Epithelial cell of esophagus (primary cell): ENCODE results near the gene DCN.

ENCODE experiments used
- DNase-seq: peaks from one replicate; pipeline ENCODE4 v3.0.0; 2010; ENCODE audit warnings: low read depth
- H3K4me3 ChIP-seq: 2 replicates; pipeline ENCODE4 v1.5.1; 2011; ENCODE audit warnings: mild to moderate bottlenecking, low read length, control low read depth
- TF ChIP-seq, protein P1 (sequence below): IDR thresholded peaks from 2 replicates; pipeline ENCODE4 v1.5.1; 2011; ENCODE audit warnings: low read depth, mild to moderate bottlenecking, low read length, control low read depth, inconsistent platforms; ENCODE audit not compliant: insufficient read depth; ENCODE audit errors: missing control alignments

The DCN gene

DNA sequence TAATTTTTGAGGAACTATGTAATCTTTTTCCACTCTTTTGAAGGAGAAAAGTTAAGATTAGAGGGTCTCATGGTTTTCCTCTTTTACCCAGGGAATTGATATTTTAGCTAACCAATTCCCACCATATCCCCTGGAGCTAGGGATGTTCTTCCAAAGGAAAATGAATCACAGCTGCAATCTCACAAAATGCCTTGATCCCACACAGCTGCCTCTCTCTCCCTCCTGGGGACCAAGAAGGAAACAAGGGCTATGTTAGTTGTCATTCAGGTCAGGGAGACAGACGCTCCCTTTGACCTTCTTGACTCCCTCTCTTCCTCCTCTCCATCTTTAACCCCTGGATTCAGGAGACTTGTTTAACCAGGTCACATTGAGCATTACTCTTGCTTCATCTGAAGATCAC, 9.5 kb downstream of the DCN start:
- TF ChIP-seq, protein P1, sequence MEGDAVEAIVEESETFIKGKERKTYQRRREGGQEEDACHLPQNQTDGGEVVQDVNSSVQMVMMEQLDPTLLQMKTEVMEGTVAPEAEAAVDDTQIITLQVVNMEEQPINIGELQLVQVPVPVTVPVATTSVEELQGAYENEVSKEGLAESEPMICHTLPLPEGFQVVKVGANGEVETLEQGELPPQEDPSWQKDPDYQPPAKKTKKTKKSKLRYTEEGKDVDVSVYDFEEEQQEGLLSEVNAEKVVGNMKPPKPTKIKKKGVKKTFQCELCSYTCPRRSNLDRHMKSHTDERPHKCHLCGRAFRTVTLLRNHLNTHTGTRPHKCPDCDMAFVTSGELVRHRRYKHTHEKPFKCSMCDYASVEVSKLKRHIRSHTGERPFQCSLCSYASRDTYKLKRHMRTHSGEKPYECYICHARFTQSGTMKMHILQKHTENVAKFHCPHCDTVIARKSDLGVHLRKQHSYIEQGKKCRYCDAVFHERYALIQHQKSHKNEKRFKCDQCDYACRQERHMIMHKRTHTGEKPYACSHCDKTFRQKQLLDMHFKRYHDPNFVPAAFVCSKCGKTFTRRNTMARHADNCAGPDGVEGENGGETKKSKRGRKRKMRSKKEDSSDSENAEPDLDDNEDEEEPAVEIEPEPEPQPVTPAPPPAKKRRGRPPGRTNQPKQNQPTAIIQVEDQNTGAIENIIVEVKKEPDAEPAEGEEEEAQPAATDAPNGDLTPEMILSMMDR: no peak
- H3K4me3 ChIP-seq: no peak overlapping the region
- DNase-seq: no peak

DNA sequence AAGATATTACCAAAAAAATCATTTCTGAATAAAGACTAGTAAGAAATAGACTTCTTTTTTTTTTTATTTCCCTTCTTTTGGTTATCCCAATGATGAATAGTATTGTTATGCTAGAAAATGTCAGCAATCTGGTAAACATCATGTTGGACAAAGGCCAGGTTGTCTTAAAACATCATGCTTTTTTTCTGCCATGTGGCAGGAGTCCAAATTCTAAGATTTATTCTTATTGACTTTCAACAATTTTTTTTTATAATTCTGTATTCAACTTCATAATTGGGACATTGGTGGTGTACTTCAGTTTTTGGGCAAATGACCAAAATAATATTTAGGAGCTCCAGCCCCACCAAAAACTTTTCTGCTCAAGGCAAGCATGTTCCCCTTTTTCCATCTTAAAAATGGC, 10.5 kb downstream of the DCN start:
- TF ChIP-seq, protein P1: no peak
- DNase-seq: no peak
- no peak overlapping the region for H3K4me3 ChIP-seq

DNA sequence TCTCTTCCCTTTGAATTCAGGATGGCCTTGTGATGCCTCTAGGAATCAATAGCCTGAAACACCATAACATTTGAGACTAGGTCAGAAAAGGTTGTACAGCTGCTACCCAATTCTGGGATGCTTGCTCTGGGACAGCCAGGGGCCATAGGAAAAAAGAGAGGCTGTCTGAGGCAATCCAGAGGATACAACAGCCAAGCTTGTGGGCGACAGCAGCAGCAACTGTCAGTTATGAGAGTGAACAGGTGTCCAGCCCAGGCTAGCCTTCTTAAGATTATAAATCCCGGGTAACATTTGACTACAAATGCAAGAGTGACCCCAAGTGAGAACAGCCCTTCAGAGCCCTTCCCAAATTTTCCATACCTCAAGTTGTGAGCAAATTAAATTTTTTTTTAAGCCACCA, 11.1 kb downstream of the DCN start:
- DNase-seq: no peak
- H3K4me3 ChIP-seq: no peak overlapping the region
- TF ChIP-seq, protein P1: no peak

DNA sequence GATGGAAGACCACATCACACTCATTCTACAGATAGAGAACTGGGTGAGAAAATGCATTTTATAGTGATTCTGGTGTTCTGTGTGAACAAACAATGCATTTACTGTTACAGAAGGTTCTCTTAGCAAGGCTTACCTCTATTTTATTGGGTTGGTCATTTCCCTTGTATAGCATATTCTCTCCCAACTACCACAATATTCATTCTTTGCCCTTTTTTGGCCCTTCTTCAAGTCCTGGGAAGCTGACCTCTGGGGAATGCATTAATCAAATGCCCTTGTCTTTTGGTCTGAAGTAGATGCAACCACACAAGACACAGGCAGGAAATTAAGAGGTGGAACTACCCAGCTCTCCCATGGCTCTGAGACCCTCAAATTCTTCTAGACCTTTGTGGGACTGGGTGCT, 19.5 kb downstream of the DCN start:
- TF ChIP-seq, protein P1: no peak
- no peak overlapping the region for H3K4me3 ChIP-seq
- no peak for DNase-seq

DNA sequence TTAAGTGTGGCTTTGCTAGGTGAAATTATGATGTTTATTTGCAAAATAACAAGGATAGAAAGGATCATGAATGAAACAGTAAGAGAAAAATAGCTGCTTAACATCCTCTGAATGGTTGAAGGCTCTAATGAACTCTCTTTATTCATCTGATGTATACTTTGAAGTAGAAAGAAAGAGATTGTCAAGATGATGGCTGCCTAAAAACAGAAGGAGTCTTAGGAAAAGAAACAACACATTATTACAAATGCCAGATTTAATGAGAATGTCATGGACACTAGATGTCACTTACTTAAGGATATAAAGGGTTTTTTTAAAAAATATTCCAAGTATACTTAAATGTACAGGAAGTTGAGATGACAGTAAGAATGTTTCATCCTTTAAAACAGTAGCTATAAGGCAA, 21.6 kb downstream of the DCN start:
- DNase-seq: no peak
- TF ChIP-seq, protein P1: no peak
- H3K4me3 ChIP-seq: no peak overlapping the region

DNA sequence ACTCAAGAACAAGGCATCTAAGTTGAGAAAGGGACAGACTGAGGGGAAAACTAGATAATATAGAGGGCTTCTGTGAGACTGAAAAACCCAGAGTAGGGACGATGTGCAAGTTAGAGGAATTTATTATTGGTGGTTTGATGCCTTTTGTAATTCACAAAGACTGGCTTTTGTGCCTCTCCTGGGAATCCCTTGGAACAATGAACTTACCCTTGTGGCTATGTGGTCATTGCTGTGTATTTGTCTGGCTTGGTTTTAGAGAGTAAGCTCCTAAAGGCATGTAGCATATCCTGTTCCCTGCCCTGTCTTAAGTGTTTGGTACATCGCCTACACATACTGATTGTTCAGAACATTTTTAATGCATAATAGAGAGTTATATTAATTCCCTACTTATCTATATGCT, 26.6 kb downstream of the DCN start:
- TF ChIP-seq, protein P1: no peak
- no peak overlapping the region for H3K4me3 ChIP-seq
- DNase-seq: no peak

DNA sequence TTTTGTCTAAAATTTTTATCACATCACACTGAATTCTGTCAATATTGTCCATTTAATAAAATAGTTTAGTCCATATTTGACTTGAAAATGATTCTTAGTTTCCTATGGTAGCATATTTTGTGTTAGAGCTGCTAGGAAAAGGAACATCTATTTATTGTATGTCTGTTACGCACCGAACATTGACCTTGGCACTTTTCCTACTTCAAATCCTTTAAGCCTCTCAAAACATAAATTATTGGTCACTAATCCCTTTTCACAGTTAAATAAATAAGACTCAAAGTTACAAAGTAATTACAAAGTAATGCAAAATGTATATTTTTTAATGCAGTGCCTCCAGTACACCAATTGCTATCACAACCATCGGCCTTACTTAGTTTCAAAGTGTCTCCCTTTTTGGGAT, 28.5 kb downstream of the DCN start:
- DNase-seq: no peak
- TF ChIP-seq, protein P1: no peak

More for the DNA sequence above, 28.5 kb downstream of the DCN start:
- no peak overlapping the region for H3K4me3 ChIP-seq
